ENCODE measurements around the gene TEKT1.
A peak's percentile ranks its signal among the peaks of the same experiment; 100 is the strongest.
"Not testable (repeated sequence)": the region's sequence is repeated elsewhere in the genome, so short reads cannot be mapped to it uniquely, and the experiment has no call there.

The TEKT1 gene

DNA sequence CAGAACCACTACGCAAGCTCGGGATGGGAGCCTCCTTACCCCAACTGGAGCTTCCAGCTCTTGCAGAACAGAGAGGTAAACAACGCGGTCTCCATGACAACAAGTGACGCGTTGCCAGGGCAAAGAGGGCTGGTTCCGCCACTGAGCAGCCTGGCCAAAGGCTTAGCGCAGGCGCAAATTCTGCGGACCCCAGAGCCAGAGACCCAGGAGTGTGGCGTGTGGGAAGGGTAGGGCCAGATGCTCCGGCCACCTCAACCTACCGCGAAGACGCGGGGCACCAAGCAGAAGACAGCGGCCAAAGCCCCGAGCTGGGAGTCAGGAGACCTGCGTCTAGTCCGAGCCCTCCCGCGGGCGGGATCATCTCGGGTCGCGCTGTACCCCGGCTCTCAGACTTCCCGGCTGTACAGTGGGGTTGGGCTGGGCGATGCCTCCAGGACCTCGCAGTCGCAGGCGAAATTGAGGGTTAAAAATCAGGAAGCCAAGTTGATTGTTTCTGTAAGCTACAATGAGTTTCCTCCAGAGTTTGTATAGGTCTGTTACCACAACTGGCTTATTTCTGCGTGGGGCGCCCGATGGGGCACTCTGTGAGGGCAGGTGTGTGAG, at the start of gene TEKT1:
TSS of gene TEKT1 (minus strand) at position 69 of the 603 bp plus-strand sequence. CDS start 1,353 bp downstream, outside the sequence.
- peak; percentile 58 for DNase-seq (ENCODE audit: low read depth)

DNA sequence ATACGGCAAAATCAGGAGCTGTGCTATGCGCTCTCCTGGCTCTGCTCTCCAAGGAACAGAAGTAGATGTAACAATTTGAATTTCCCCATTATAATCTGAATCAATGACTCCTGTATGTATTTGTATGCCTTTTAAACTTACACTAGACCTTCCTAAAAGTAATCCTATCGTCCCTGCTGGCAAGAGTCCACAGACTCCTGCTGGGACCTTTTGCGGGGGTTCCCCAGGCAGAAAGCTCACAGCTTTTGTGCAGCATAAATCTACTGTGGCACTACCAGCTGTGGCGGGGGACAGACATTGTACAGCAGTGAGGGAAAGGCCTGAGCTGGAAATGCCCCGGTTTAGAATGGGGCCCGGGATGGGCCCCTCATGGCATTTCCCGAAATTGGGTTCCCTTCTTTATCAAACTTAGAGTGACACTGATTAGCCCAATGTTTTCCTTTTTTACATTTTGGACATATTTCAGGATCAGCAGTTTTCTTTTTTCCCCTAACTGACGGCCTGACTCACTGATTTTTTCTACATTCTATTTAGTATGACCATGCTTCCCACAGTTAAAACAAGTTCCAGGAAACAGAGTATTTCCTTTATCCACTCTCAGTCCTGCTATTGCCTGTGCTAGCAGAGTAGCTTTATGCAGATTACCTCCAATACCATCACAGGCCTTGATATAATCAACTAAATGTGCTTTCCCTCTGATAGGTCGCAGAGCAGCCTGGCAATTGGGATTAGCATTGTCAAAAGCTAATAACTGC, 47.9 kb upstream of the TEKT1 start:
- not testable (repeated sequence) for DNase-seq (ENCODE audit: low read depth)

DNA sequence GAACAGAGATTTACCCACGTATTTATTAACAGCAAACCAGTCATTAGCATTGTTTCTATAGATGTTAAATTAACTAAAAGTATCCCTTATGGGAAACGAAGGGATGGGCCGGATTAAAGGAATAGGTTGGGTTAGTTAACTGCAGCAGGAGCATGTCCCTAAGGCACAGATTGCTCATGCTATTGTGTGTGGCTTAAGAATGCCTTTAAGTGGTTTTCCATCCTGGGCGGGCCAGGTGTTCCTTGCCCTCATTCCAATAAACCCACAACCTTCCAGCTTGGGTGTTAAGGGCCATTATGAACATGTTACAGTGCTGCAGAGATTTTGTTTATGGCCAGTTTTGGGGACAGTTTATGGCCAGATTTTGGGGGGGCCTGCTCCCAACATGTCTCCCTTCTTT, 43.7 kb upstream of the TEKT1 start:
- DNase-seq (ENCODE audit: low read depth), result not testable (repeated sequence)

DNA sequence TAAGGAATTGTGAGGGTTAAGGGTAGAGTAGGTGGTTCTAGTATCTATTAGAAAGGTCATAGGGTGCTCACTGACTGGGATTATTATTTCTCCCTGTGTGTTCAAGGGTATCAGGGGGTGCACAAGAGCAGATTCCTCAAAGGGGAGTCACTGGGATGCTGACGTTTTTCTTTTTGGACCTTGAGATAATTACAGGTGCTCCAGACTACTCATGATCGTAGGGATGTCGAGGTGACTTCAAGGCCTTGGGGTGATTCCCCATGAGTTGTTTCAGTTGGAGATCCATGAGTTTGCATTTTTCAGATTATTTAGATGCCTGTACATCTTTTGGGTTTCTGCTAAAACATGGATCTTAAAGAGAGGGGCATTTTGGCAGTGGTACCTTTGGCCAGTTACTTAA, 41.4 kb upstream of the TEKT1 start:
- no peak for DNase-seq (ENCODE audit: low read depth)

DNA sequence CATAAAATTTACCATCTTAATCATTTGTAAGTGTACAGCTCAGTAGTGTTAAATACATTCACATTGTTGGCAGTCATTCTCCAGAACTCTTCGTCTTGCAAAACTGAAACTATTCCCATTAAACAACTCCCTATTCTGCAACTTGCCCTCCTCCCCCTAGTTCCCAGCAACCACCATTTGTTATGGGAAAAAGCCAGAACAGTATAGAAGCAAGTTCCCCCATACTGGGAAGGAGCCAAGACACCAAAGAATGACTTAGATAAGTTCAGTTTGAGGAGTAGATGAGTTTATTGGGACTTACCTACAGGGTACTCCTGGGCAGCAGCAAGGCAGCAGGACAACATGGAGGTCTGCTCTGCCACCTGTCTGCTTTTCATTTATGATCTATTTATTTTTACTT, 39.3 kb upstream of the TEKT1 start:
- DNase-seq (ENCODE audit: low read depth), result no peak

DNA sequence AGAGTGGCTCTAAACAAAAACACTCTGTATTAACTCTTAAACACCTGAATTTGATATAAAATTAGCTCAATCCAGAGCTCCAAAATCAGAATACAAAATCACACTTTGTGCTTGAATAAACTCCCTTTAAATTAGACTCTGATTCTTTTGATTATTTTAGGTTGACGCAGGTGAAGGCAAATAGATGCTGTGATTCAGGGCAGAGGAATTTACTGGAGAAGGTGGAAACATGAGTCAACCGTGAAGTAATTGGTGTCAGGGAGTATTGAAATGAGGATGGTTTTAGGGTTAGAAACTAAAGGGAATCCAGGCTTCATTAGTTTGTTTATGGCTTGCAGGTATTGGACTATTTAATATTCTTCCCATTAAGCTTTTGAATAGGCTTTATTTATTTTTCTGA, 37.1 kb upstream of the TEKT1 start:
- DNase-seq (ENCODE audit: low read depth), result no peak

DNA sequence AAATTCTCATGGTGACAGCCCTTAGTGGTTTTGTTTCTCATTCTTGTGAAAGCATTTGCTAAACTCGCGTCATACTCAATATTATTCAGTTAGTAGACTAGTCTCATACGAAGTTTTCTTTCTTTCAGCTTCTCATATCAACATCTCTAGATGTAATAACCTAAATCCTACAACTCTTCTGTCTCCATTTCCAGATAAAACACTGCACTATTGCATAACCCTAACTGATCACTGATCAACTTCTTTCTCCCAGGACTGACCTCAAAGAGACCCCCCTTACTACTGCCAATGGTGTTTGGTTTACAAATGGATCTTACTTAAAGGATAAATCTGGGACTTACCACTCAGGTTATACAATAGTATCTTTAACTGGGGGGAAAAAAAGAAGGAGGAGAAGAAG, 36.3 kb upstream of the TEKT1 start:
- DNase-seq (ENCODE audit: low read depth), result no peak

DNA sequence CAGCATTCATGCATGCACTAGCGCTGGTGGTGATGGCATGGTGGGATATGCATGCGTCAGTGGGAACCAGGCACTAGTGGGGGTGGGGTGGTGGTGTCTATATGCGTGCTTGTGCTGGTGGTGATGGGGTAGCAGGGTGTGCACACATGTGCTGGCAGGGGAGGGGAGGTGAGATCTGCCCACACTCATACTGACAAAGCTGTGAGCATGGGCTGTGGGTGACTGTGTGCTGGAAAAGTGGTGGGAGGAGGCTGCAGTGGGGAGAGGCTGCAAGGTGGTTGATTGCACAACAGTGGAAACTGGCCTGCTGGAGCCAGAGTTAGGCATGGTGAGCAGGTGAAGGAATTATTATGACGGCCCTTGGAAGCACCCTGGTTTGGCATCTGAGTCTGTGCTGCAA, 31.3 kb upstream of the TEKT1 start:
- DNase-seq (ENCODE audit: low read depth), result no peak

DNA sequence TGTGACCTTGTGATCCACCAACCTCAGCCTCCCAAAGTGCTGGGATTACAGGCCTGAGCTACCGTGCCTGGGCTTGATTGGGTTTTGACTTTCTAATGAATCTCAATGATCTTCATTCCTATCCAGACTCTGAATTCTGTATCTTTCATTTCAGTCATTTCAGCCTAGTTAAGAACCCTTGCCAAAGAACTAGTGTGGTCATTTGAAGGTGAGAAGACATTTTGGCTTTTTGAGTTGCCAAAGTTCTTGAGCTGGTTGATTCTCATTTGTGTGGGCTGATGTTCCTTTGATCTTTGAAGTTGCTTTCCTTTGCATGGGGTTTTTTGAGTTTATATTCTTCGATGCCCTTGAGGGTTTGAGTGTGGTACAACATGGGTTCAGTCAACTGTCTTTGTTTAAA, 30.6 kb upstream of the TEKT1 start:
- no peak for DNase-seq (ENCODE audit: low read depth)

DNA sequence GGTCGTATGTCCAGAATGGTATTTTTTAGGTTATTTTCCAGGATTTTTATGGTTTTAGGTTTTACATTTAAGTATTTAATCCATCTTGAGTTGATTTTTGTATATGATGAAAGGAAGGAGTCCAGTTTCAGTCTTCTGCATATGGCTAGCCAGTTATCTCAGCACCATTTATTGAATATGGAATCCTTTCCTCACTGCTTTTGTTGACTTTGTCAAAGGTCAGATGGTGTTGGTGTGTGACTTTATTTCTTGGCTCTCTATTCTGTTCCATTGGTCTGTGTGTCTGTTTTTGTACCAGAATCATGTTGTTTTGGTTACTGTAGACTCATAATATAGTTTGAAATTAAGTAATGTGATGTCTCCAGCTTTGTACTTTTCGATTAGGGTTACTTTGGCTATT, 26.4 kb upstream of the TEKT1 start:
- no peak for DNase-seq (ENCODE audit: low read depth)

DNA sequence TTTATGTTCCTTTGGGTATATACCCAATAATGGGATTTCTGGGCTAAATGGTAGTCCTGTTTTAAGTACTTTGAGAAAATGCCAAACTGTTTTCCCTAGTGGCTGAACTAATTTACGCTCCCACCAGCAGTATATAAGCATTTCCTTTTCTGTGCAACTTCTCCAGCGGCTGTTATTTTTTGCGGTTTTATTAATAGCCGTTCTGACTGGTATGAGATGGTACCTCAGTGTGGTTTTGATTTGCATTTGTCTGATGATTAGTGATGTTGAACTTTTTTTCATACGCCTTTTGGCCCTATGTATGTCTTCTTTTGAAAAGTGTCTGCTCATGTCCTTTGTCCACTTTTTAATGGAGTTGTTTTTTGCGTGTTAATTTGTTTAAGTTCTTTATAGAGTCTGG, 25.8 kb upstream of the TEKT1 start:
- DNase-seq (ENCODE audit: low read depth), result no peak

DNA sequence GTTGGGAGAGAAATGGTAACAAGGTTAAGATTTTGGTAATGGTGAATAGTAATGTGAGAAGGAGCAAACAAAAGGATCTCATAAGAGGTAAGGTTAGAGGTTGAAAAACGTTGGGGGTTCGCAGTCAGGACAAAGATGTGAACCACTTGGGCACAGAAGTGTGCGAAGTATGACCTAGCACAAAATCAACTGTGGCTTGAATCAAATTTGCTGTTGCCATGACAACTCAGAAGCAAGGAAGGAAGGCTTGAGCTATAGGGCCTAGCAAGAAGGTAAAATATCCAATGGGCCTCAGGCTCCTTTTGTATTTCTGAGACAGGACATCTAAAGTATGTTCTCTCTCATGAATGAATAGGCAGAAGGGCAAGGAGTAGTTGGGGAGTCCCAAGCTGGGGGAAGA, 24.5 kb upstream of the TEKT1 start:
- no peak for DNase-seq (ENCODE audit: low read depth)

DNA sequence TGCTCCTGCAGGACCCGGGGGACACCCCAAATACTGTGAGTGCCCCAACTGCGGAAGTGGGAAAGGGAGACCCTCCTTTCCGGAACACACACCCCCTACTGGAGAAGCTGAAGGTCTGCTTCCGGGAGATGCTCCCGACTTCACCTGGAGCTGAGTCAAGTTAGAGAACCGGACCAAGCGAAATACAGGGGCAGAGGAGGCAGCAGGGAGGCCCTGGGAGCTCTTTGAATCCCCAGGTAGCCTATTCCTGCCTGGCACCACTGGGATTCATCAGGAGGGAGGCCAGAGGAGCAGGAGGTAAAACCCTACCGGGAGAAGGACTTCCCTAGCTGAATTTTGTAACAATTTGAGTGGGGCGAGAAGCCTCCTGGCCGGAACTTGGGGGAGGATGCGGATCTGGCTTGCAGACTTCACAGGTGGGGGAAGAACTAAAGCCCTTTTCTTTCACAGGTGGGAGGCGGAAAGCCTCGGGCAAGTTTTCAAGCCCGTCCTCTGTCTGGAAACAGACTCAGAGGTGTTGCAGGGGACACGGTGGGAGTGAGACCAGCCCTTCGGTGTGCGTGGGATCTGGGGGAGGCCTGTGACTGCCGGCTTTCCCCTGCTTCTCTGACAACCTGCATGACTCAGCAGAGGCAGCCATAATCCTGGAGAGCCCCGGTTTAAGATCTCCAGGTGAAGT, 22.4 kb upstream of the TEKT1 start:
- no peak for DNase-seq (ENCODE audit: low read depth)

DNA sequence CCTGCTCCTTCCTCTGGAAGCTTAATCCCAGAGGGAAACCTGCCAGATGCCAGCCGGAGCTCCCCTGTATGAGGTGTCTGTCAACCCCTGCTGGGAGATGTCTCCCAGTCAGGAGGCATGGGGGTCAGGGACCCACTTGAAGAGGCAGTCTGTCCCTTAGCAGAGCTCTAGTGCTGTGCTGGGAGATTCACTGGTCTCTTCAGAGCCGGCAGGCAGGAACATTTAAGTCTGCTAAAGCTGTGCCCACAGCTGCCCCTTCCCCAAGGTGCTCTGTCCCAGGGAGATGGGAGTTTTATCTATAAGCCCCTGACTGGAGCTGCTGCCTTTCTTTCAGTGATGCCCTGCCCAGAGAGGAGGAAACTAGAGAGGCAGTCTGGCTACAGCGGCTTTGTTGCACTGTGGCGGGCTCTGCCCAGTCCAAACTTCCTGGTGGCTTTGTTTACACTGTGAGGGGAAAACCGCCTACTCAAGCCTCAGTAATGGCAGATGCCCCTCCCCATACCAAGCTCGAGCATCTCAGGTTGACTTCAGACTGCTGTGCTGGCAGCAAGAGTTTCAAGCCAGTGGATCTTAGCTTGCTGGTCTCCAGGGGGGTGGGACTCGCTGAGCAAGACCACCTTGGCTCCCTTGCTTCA, 17.1 kb upstream of the TEKT1 start:
- DNase-seq (ENCODE audit: low read depth), result not testable (repeated sequence)

DNA sequence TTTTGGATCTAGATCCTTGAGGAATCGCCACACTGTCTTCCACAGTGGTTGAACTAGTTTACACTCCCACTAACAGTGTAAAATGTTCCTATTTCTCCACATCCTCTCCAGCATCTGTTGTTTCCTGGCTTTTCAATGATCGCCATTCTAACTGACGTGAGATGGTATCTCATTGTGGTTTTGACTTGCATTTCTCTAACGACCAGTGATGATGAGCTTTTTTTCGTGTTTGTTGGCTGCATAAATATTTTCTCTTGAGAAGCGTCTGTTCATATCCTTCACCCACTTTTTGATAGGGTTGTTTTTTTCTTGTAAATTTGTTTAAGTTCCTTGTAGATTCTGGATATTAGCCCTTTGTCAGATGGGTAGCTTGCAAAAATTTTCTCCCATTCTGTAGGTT, 14.6 kb upstream of the TEKT1 start:
- not testable (repeated sequence) for DNase-seq (ENCODE audit: low read depth)

DNA sequence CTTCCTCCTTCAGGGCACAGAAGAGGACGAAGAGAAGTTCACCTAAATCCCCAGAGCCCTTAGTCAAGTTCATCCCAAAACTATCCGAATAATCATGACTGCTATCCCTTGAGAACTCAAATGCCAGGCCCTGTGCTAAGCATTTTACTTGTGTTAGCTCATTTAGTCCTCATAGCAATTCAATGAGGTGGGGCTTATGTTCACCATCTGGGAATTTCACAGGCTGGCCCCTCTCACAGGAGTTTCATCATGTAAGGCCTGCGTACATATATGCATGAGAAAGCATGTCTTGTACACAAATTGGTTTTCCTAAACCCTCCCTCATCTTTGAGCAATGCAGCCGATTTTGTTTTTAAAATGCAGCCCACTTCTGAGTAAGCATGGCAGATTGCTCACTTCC, 12.9 kb upstream of the TEKT1 start:
- not testable (repeated sequence) for DNase-seq (ENCODE audit: low read depth)

DNA sequence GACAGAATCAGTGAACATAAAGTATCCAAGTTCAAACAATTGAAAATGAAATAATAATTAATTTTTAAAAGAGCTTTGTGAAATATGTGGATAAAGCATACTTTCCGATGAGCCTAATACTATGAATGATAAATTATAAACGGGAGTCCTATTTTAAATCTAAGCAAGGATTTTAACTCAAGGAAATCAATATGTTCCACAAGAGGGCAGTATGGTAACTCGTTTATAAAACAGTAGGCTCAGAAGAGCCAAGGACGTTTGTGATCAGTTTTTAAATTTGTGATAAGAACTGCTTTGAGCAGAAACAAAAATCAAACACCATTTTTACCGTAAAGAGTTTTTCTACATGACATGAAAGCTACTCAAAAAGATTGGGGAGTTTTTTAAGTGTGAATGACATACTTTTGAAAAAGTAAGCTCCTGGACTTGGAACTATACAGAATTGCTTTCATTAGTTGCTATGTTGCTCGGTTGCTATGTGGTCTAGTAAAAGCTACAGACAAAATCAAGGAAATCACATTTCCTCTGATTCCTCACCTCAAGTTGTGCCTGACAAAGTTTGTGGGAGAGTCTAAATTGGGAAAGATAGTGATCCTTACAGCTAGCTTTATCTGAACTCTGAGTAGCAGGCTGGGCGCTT, 11.8 kb upstream of the TEKT1 start:
- DNase-seq (ENCODE audit: low read depth), result no peak

DNA sequence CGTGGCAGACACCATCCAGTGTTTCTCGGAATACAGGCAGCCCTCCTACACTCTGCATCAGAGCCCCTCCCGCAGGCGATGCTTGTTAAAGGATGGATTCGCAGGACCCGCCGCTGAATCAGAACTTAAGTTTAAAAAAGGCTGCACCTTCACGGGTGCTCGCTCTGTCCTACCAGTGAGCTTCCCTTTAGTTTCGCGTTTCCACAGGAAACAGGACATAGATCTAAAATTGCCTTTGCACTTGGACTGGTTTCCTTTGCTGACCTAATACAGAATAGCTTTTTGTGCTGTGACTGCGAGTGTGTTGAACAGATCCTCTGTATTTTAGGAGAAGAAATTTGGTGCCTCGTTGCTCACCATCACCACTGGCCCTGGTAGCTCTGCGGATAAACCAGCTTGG, 10.2 kb upstream of the TEKT1 start:
- not testable (repeated sequence) for DNase-seq (ENCODE audit: low read depth)

DNA sequence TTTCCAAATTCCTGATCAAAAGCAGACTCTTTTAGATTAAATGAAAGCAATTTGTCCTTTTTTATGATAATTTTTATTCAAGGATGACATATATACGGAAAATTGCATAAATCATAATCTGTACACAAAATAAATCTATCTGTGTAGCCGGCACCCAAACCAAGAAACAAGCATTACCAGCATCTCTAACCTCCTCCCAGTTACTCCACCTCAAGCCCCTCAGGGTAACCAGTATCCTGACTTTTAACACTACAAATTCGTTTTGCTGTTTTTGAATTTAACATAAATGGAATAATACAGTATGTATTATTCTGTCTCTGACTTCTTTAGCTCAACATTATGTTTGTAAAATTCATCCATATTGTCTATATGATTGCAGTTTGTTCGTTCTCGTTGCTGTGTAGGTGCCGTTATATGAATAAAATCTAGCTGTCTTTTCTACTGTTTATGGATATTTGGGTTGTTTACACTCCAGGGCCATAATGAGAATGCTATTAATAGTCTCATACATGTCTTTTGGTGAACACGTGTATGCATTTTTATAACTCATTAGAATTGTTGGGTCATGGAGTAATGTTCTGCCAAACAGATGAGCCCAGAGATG, 1.0 kb downstream of the TEKT1 start:
- no peak for DNase-seq (ENCODE audit: low read depth)

DNA sequence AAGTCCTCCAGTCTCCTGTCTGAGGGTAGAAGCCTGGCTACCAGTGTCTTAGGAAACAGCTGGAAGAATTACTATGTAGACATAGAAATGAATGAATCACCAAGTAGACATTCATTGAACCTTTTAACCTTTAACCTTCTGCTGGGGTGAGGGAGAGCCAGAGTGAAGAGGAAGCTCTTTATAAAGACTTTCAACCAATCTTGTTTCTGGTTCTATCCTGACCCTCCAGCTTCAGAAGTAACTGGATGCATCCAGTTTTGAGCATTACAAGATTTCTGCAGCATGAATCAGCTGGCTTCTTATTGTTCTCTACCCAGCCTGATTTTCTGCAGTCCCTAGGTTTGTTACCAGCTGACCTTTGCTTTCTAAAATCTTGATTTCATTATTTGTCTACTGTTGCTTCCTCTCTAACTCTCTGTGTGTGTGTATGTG, 8.5 kb downstream of the TEKT1 start:
- no peak for DNase-seq (ENCODE audit: low read depth)

DNA sequence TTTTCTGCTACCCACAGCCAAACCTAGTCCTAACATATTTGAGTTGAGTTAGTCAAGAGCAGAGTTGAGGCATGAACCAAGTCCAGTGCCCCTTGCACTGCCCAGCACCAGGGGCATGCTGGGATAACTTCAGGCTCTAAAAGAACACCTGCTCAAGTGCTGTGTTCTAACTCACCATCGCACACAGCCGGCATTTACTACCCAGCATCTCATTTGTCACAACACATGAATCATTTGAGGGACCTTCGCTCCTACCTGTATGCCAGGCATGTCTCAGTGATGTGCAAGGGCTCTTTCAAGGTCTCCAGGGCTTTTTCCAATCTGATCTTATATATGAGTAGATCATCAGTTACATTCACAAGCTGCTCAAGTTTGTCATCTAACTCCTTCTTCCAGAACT, 12.6 kb downstream of the TEKT1 start:
- DNase-seq (ENCODE audit: low read depth), result no peak

DNA sequence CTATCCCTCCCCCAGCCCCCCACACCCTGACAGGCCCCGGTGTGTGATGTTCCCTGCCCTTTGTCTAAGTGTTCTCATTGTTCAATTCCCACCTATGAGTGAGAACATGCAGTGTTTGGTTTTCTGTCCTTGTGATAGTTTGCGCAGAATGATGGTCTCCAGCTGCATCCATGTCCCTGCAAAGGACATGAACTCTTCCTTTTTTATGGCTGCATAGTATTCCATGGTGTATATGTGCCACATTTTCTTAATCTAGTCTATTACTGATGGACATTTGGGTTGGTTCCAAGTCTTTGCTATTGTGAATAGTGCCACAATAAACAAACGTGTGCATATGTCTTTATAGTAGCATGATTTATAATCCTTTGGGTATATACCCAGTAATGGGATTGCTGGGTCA, 15.2 kb downstream of the TEKT1 start:
- DNase-seq (ENCODE audit: low read depth), result not testable (repeated sequence)
